Amniotic epithelial cell (primary cell): ENCODE data around the gene SPRED1.

ENCODE experiments used
- DNase-seq: peaks from one replicate; pipeline ENCODE4 v3.0.0-alpha.2; 2010; ENCODE audit warnings: low read depth

Gene SPRED1

DNA sequence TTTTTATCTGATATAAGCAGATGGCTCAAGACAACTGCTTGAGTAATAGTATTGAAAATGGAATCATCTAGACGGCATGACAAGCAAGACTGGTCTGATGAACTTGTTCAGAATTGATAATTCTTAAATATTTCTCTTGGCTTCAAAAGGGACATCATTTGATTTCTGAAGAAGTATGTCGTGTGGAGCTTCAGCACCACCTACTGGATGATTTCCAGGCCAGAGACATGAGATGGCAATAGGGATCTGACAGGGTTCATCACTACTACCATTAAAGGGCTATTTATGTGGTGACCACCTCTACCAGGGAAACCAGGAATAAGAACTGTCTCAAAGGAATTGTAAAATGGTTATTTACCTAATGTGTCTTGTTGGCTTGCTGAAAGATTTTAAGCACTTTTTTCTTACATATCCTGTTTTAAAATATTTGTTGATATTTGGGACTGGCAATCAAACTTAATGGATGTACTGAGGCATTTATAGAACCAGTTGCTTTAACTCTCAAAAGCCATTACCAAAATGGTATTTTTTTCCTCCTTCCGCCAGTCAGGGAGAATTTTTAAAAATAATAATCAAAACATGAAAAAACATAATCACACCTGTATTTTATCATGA, 101.8 kb downstream of the SPRED1 start:
- DNase-seq = peak; percentile 67

DNA sequence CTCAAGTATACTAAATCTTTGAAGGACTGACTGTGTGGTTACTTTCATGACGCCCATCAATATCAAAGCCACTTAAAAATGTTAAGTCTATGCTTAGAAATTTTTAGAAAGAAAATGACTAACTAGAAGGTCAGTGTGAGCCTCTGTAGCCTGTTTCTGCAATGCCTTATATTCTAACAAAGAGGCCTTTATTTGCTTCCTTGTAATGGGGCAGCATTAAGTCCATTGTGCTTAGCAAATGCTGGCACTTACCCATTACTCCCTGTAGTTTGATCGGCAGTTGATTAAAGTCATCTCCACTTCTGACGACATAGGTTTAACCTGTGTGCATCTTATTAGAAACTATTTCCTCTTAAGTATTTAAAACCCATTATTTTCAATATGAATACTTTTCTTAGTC, 109.7 kb downstream of the SPRED1 start:
- no peak for DNase-seq

DNA sequence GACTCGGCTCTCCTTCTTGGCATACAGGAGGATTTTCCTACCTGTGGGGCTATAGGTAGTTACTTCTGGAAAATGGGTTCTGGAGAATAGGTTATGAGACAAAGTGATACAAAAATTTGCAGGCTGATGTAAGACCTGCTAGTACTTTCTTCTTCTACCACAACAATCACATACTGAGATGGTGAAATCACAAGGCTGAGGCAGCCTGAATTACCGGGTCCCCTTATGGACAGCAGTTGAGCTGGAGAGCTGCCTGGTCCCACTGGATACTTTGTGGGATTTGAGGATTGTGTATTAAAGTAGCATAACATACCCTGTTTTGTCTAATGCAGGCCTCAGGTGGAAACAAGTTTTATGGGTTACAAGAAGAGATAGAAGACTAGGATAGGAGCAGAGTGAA, 114.8 kb downstream of the SPRED1 start:
- peak; percentile 42 for DNase-seq

DNA sequence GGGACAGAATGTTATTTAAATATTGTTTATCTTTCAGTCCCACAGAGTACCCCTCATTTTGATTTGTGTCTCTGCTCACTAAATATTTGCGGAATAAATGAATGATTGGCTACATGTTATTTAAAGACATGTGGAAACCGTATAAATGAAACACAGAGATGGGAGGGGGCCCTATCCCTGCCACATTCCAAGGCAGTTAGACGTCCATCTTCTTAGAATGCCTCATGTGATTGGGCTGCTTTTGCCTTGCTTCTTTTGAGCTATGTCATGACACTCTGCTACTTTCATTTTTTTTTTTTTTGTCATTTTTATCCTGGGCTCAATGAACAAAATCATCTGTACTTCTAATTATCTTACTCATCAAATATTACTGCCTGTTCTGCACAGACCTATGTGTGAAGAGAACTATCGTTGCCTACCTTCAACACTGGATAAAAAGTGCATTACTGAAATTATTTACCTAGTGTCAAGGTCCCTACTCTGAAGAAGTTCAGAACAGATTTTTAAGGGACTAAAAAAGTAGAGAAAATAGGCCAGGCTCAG, 117.4 kb downstream of the SPRED1 start:
- no peak for DNase-seq

DNA sequence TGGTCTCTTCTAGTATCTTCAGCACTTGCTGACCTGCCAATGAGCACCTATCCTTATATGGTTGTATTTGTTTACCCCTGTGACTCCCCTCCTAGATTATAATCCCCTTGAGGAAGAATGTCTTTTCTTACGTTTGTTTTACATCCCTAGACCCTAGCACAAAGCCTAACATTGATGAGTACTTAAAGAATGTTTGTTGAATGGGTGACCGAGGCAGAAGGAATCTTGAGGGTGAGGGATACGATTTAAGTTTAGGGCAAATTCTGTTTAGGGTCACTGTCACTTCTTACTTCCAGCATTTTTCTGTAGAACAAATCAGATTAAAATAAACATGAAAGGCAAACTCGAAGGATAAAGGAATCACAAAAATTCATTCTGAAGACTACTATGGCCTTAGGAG, 120.4 kb downstream of the SPRED1 start:
- no peak for DNase-seq

DNA sequence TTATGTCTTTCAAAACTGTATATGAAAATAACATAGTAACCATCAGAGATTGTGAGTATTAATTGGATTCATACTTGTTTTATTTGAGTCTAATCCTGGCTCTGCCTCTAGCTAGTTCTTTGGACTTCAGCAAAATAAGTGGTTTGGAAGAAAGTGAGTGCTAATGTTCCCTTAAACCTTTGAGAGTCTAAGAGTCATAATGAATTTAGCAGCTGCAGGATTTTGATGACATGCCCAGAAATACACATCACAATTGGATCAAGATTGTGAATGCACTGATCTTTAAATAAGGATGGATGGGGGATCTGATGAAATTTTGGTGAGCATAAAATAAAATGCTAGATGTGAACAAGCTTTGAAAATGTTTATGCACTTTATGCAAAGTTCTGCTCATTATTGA, 121.4 kb downstream of the SPRED1 start:
- DNase-seq = no peak

DNA sequence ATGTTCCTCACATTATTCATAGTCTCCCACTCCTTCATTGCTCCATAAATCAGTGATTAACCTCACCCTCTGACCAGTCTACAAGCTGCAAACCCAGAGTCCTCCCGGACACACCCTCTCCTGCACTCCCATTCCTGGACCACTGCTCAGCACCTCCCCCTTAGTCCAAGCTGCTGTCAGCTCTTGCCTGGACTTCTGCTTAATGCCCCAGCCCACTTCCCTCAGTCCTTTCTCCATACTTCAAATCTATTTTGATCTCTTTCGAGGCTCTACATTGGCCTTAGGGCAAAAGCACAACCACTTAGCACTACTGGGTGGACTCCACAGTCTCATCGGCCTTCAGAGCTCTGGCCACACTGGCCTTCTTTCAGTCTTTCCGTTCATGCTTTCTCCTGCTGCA, 121.9 kb downstream of the SPRED1 start:
- DNase-seq = peak; percentile 59

DNA sequence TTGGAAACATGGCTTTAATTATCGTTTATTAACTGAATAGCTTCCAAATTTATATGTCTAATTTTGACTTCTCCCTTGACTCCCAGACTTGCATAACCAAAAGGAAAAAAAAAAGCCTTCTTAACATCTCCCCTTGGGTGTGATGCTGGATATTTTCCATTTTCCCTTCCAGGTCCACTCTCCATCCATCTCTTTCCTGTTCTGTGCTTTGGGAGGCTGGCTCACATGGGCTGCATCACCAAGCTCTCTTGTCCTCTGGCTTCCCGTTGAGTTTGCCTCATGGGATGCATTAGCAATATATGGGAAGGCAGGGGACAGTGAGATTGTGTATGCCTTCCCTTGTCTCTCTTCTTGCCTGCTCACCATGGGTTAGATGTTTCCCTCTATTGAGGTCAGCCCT, 123.4 kb downstream of the SPRED1 start:
- no peak for DNase-seq

DNA sequence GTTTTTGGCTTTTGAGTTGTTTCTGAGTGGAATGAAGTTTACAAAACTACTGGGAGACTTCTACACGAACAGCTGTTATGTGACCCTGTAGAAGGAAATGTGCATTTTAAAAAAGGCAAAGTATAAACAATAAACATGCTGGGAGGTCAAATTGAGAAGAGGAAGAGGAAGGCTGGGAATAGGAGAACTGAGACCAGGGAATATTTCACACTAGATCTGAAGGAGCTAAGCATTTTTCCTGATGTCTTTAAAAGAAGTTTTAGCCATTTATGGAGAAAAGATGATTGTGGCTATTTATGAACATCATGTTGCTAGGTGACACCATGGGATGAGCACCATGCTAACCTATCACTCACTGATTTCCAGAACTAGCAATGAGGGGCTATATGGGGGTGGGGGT, 125.0 kb downstream of the SPRED1 start:
- DNase-seq = no peak

DNA sequence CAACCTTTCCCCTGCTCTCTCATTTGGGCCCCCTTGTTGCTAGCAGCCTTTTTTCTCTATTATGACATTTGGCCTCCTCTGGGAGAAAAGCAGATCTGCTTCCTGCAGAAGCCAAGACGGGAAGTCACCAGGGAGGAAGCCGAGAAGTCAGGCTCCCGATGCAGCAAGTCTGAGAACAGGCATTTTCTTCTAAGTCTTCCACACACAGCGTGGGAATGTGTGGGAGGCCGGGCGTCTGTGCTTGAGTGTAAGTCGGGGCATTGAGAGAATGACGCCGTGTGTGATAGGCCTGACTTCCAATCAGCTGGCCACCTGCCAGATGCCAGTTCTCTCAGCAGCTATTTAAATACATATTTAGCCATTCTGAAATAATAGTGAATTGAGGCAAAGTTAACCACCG, 125.5 kb downstream of the SPRED1 start:
- peak; percentile 80 for DNase-seq

DNA sequence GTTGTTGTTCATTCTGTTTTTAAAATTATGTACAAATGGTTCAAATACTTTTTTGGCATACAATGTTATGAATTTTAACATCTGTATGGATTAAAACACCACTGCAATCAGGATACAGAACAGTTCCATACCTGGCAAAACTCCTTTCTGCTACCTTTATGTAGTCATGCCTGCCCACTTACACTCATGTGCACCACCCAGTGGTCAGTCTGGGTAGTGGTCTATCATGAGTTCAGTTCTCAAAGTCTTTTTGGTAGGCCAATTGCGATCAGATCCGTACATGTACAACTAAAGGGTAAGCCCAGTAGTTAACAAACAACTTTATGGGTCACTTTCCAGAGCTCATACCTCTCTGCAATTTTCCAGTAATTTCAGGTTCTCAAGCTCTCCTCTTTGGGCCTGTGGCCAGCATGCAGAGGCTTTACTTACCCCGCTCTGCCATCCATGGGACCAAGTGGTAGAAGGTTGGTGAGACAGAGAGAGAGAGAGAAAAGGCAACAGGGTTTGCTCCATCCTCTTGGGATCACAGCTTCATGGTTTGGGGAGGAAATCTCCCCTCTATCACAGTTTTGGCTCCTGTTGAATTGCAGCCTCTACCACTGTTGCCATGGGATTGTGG, 137.4 kb downstream of the SPRED1 start:
- peak; percentile 60 for DNase-seq

DNA sequence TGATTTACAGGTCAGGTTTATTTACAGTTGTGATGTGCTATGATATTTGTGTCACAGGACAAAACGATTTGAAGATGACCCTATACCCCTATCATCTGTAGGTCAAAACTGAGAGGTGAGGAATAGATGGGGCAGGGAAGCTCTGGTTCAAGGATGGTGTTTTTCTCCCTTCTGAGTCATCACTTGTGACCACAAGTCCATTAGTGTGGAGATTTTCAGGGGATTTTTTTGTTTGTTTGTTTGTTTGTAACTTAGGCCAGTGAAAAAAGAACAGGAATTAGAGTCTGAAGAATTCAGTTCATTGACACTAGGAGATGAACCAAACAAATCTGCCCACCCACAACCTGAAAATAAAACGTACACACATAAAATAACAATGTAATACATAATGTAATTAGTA, 138.6 kb downstream of the SPRED1 start:
- peak; percentile 72 for DNase-seq

DNA sequence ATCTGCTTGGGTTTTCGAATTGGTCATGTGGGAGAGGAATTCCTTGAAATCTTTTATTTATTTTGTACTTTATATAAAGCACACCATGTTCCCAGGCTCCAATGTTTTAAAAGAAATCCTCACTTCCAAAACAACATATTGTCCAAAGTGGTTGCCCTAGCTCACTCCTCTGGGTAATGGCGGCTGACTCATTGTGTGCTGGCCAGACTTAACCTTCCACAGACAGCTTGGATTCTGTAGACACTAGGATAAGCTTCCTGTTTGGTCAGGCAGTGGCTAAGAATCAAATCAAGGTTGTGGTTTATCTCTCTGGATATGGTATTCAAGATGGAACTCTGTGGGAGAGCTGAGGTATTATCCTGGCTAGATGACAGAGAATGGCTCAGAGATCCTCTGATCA, 145.5 kb downstream of the SPRED1 start:
- DNase-seq = peak; percentile 100

DNA sequence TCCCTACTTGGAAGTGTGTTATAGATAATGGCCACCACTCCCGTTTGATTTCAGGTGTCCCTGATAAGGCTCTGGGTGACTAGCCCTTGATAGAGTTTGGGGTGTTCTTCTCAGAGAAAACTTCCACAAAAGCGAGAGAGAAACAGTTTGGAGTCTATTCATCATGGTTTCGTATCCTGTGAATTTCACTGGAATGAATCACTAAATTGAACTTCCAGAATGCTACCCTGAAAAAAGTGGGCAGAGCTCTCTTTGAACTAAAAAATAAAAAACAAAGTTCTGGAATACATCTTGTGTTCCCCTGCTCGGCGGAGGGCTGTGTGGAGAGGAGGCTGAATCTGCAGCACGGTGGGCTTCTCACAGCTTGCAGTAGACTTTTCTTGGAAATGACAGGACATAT, 148.5 kb downstream of the SPRED1 start:
- DNase-seq = peak; percentile 62

DNA sequence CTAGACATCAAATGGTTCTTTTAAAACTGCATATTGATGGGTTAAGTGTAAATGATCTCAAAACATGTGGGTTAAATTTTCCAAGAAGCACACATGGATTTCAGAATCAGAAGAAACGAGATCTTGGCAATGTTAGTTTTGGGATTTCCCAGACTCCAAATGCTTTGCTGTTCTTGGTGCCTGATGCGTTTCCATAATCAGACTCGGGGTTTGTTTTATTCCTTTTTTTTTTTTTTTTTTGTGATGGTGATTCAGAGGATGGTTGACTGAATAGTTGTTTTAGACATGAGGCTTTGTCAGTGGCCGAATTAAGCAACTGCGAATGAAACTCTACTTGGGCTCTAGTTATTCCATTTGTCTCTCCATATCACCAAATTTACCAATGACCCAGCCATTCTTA, 149.1 kb downstream of the SPRED1 start:
- no peak for DNase-seq

DNA sequence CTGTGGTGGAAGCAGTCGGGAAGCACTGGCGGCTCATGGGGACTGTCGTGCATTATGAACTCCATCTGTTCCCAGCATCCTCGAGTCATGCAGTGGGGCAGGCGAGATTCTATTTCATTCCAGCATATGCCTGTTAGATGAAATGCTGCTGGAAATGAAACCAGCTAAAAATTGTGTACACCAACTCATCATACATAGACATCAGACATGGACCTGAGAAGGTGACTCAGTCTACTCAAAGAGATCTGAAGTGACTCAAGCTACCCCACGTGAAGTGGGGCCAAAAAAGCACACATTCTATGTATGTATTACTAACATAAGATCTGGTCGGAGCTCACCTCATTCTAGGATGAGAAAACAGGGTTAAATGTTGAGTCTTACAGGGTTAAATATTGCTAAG, 153.8 kb downstream of the SPRED1 start:
- DNase-seq = no peak
